ENCODE measurements around the gene PFKP.
A peak's percentile ranks its signal among the peaks of the same experiment; 100 is the strongest.

Gene PFKP

GRCh38 chr10:3082290-3082689, 14.9 kb downstream of the PFKP start:
- TF ChIP-seq, protein P1, sequence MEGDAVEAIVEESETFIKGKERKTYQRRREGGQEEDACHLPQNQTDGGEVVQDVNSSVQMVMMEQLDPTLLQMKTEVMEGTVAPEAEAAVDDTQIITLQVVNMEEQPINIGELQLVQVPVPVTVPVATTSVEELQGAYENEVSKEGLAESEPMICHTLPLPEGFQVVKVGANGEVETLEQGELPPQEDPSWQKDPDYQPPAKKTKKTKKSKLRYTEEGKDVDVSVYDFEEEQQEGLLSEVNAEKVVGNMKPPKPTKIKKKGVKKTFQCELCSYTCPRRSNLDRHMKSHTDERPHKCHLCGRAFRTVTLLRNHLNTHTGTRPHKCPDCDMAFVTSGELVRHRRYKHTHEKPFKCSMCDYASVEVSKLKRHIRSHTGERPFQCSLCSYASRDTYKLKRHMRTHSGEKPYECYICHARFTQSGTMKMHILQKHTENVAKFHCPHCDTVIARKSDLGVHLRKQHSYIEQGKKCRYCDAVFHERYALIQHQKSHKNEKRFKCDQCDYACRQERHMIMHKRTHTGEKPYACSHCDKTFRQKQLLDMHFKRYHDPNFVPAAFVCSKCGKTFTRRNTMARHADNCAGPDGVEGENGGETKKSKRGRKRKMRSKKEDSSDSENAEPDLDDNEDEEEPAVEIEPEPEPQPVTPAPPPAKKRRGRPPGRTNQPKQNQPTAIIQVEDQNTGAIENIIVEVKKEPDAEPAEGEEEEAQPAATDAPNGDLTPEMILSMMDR (IDR thresholded peaks at IDR 0.05; ENCODE audit: low read depth, low read length, missing control alignments): no peak
- no peaks in the 10 kb centered on the region for H3K27me3 ChIP-seq (replicated peaks)
- in situ Hi-C loops (cut with HindIII; ENCODE audit: low pct_ligation_motif_present, low sequenced_read_pairs): no loop called here
- H3K36me3 ChIP-seq (replicated peaks): peaks cover 21% of the 10 kb centered on the region
- H3K27ac ChIP-seq: no peak overlapping the region
- no peak for DNase-seq
- H3K4me3 ChIP-seq (ENCODE audit: low read depth, low read length): no peak overlapping the region

DNA sequence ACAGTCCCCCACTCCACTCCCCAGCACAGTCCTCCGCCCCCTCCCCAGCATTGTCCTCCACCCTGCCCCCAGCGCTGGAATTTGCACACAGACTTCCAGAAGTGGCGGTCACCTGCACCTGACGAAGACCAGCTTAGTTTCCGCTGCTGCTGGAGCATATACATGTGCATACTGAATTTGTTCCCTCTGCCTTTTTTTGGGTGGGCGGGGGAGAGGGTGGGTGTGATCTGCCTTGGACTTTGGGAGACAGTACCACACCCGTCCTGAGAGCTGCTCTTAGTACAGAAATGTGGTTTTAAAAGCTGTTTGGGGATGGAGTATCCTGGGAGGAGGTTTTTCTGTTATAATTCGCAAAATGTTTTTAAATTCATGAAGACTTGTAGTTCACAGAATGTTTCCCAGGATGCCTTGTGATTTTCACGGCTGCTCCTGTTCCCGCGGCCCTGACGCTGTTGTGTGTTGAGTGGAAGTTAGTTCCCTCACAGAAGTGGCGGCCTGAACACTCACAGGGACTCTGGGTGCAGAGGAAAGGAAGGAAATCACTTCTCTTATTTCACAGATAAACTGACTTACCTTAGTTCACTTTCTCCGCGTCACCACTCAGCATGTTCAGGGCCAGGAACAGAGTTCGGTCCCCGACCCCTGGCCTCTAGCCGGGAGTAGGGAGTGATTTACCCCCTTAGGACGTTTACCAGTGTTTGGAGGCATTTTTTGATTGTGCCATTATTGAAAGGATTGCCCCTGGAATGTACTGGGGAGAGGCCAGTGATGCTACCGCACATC, 18.6 kb downstream of the PFKP start:
- TF ChIP-seq, protein P1 (IDR thresholded peaks at IDR 0.05; ENCODE audit: low read depth, low read length, missing control alignments): no peak
- DNase-seq: no peak
- Histone ChIP-seq H3K27ac (no peak overlapping the region), H3K36me3 (replicated peaks) (peaks cover 20% of the 10 kb centered on the region), H3K4me3 (ENCODE audit: low read depth, low read length) (no peak overlapping the region), H3K27me3 (replicated peaks) (no peaks in the 10 kb centered on the region)
- in situ Hi-C loops (cut with HindIII; ENCODE audit: low pct_ligation_motif_present, low sequenced_read_pairs): no loop called here

- Histone ChIP-seq H3K36me3 (replicated peaks) (peaks cover 4% of the 10 kb centered on the region), H3K27ac (peak overlapping the region; percentile 89), H3K27me3 (replicated peaks) (no peaks in the 10 kb centered on the region), H3K4me3 (ENCODE audit: low read depth, low read length) (no peak overlapping the region)
- no peak for DNase-seq
- in situ Hi-C loops (cut with HindIII; ENCODE audit: low pct_ligation_motif_present, low sequenced_read_pairs): no loop called here
- TF ChIP-seq, protein P1 (IDR thresholded peaks at IDR 0.05; ENCODE audit: low read depth, low read length, missing control alignments): no peak
Observed at GRCh38 chr10:3090388-3090787, 23.0 kb downstream of the PFKP start.

GRCh38 chr10:3090914-3091787, 23.8 kb downstream of the PFKP start:
- peaks cover 4% of the 10 kb centered on the region for H3K36me3 ChIP-seq (replicated peaks)
- TF ChIP-seq, protein P1 (IDR thresholded peaks at IDR 0.05; ENCODE audit: low read depth, low read length, missing control alignments): no peak
- no peaks in the 10 kb centered on the region for H3K27me3 ChIP-seq (replicated peaks)
- DNase-seq: peak; percentile 95
- peak overlapping the region; percentile 89 for H3K27ac ChIP-seq
- peak overlapping the region; percentile 3 for H3K4me3 ChIP-seq (ENCODE audit: low read depth, low read length)
- in situ Hi-C loops (cut with HindIII; ENCODE audit: low pct_ligation_motif_present, low sequenced_read_pairs): no loop called here

- Histone ChIP-seq H3K4me3 (ENCODE audit: low read depth, low read length) (no peak overlapping the region), H3K27ac (peak overlapping the region; percentile 89), H3K27me3 (replicated peaks) (no peaks in the 10 kb centered on the region), H3K36me3 (replicated peaks) (peaks cover 4% of the 10 kb centered on the region)
- DNase-seq: no peak
- TF ChIP-seq, protein P1 (IDR thresholded peaks at IDR 0.05; ENCODE audit: low read depth, low read length, missing control alignments): no peak
- in situ Hi-C loops (cut with HindIII; ENCODE audit: low pct_ligation_motif_present, low sequenced_read_pairs): no loop called here
Observed at GRCh38 chr10:3091921-3092320, 24.6 kb downstream of the PFKP start.

Data from brain microvascular endothelial cell (primary cell).